Left lung (tissue), 10 donors: Measurements from ENCODE around the gene TRPT1. TPM values are rescaled to one million over a fixed set of nuclear protein-coding genes. Genes with fewer than 3 reads are reported as not detected.

Experiments used
- ATAC-seq: fragments of 200-7000 bp; cut with Tn5 transposase; one replicate; pipeline ENCODE4 v1.9.1; 2020; ENCODE audit warnings: moderate library complexity
- DNase-seq, 4 donors: peaks; one replicate each; pipeline ENCODE4 v3.0.0-alpha.2; 2013 to 2020
- H3K27ac ChIP-seq, 2 donors: fragments of 200-600 bp; sonication (generic) in 1 of 2; one replicate each; pipeline versions ENCODE4 v1.5.0 to v1.8.0; 2020 to 2021
- H3K27me3 ChIP-seq, 2 donors: fragments of 200-600 bp; sonication (generic) in 1 of 2; one replicate each; pipeline versions ENCODE4 v1.5.0 to v1.8.0; 2020 to 2021
- H3K36me3 ChIP-seq, 2 donors: fragments of 200-600 bp; sonication (generic) in 1 of 2; one replicate each; pipeline versions ENCODE4 v1.5.0 to v1.8.0; 2020 to 2021
- H3K4me1 ChIP-seq, 2 donors: fragments of 200-600 bp; one replicate each; pipeline ENCODE4 v1.8.0; 2021
- H3K4me3 ChIP-seq, 2 donors: fragments of 200-600 bp; sonication (generic) in 1 of 2; one replicate each; pipeline versions ENCODE4 v1.5.0 to v1.8.0; 2020 to 2021; ENCODE audit warnings: mild to moderate bottlenecking in 1 of 2
- H3K9me3 ChIP-seq, 2 donors: fragments of 200-600 bp; sonication (generic) in 1 of 2; one replicate each; pipeline versions ENCODE4 v1.5.0 to v1.8.0; 2020 to 2021
- intact Hi-C, 2 donors: fragments of 100-400 bp; cut with DNase I; formaldehyde crosslinking; loops; one replicate each; pipeline versions ENCODE4 v1.11.2 to v1.14.2; 2022
- polyA plus RNA-seq, 6 donors: library from polyadenylated mRNA; unstranded; fragments of 120-200 nt; gene quantifications; one replicate each; pipeline ENCODE4 v1.2.1, GENCODE V29; 2013; ENCODE audit not compliant: insufficient read length in 6 of 6
- total RNA-seq, 2 donors: library from RNA; stranded (reverse); fragmentation: NEBNext Ultra II Directional; extraction: Animal tissue kit (Norgen Biotek cat#: 25700); gene quantifications; one replicate each; pipeline ENCODE4 v1.2.1, GENCODE V29; 2021
- TF ChIP-seq, protein P1 (sequence below), 2 donors: fragments of 200-600 bp; sonication (generic) in 1 of 2; IDR thresholded peaks; one replicate each; pipeline versions ENCODE4 v1.5.0 to v1.8.0; 2021; ENCODE audit warnings: antibody characterized with exemption in 2 of 2
- donor health status: DM: no; HTN: yes; CAD: no.
- donor health status: DM: no; HTN: no; CAD: no.

TRPT1 gene
- total and polyA plus RNA-seq, 8 donors: 26.3 to 33.2 (median 28.2) TPM

DNA sequence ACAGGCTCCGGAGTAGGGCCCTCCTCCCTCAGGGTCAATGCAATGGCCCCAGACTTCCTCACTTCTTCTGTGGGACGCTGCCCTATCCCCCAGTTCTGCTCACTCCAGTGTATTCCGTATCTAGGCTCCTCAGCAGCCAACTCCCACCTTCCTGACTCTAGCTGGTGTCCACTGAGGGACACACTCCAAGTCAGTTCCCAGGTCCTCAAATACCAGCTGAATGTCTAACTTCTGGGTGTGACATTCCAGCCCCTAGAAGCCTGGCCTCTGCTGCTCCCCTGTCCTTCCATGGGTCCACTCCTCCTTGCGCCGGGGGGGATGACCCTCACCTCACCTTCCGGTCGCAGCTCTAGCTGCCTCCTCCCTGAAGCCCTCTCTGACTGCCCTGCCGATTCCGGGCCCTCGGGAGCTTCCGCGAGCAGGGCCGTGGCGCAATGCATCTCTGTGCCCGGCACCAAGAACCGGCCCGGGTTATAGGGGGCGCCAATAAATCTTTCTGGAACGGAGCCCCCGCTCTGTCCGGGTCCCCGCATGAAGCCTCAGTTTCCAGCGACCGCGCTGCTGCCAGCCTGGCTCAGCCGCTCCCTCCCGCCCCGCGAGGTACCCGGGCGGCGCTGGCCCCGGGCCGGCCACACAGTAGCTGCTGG, 43.0 kb upstream of the TRPT1 start:
- Histone ChIP-seq H3K27ac (peak overlapping the region; percentile 97 to 100), H3K9me3 (no peaks in the 10 kb centered on the region), H3K4me3 (peak overlapping the region; percentile 71 to 81), H3K36me3 (peaks cover 0 to 34% of the 10 kb centered on the region in 2 donors), H3K27me3 (no peaks in the 10 kb centered on the region), H3K4me1 (peaks cover 13 to 44% of the 10 kb centered on the region in 2 donors)
- TF ChIP-seq, protein P1, sequence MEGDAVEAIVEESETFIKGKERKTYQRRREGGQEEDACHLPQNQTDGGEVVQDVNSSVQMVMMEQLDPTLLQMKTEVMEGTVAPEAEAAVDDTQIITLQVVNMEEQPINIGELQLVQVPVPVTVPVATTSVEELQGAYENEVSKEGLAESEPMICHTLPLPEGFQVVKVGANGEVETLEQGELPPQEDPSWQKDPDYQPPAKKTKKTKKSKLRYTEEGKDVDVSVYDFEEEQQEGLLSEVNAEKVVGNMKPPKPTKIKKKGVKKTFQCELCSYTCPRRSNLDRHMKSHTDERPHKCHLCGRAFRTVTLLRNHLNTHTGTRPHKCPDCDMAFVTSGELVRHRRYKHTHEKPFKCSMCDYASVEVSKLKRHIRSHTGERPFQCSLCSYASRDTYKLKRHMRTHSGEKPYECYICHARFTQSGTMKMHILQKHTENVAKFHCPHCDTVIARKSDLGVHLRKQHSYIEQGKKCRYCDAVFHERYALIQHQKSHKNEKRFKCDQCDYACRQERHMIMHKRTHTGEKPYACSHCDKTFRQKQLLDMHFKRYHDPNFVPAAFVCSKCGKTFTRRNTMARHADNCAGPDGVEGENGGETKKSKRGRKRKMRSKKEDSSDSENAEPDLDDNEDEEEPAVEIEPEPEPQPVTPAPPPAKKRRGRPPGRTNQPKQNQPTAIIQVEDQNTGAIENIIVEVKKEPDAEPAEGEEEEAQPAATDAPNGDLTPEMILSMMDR (IDR thresholded peaks at IDR 0.05): no peak
- peak; percentile 14 for ATAC-seq
- DNase-seq: peak in 3 of 4 donors; percentile 30 to 90 (median 79)
- intact Hi-C loops: no loop called here

DNA sequence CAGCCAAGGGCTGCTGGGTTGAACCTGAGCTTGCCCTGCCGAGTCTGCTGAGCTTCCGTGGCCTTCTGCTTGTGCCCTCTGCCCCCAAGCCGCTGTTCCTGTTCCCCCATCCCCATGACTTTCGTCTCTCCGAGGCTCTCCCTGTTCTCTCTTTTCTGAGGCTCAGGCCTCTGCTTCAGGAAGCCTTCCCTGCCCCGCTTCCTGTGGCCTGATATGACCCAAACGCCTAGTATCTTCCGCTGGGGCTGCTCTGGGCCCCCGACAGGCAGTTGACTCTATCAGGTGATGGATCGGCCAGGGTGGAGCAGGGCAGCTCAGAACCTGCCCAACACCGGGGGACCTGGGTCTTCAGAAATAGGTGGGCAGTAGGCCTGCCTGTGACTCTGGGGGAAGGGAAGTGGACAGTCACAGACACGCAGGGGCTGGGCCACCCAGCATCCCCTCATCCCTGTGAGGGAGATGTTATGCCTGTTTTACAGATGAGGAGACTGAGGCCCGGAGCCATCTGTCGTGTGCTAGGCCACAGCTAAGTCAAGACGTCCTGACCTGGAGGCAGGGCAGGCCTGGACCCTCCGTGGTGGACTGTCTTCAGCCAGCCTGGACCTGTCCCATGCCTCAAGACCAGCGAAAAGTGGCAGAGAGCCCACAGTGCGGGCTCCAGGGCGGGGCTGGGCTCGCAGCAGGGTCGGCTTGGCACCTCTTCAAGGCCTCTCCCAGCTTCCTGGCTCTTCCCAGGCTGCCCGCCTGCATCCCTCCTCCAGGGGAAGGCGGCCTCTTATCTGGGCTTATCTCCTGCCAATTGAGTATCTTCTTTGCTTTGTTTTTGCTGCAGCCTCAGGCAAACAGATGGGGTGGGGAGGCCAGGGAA, 42.3 kb upstream of the TRPT1 start:
- peak overlapping the region; percentile 71 to 81 for H3K4me3 ChIP-seq
- intact Hi-C loops: no loop called here
- H3K27me3 ChIP-seq: no peaks in the 10 kb centered on the region
- no peaks in the 10 kb centered on the region for H3K9me3 ChIP-seq
- TF ChIP-seq, protein P1 (IDR thresholded peaks at IDR 0.05): no peak
- H3K36me3 ChIP-seq: peaks cover 0 to 42% of the 10 kb centered on the region in 2 donors
- H3K27ac ChIP-seq: peak overlapping the region; percentile 97 to 100
- peaks cover 13 to 44% of the 10 kb centered on the region in 2 donors for H3K4me1 ChIP-seq
- no peak for ATAC-seq
- peak in 3 of 4 donors; percentile 61 to 82 (median 66) for DNase-seq

DNA sequence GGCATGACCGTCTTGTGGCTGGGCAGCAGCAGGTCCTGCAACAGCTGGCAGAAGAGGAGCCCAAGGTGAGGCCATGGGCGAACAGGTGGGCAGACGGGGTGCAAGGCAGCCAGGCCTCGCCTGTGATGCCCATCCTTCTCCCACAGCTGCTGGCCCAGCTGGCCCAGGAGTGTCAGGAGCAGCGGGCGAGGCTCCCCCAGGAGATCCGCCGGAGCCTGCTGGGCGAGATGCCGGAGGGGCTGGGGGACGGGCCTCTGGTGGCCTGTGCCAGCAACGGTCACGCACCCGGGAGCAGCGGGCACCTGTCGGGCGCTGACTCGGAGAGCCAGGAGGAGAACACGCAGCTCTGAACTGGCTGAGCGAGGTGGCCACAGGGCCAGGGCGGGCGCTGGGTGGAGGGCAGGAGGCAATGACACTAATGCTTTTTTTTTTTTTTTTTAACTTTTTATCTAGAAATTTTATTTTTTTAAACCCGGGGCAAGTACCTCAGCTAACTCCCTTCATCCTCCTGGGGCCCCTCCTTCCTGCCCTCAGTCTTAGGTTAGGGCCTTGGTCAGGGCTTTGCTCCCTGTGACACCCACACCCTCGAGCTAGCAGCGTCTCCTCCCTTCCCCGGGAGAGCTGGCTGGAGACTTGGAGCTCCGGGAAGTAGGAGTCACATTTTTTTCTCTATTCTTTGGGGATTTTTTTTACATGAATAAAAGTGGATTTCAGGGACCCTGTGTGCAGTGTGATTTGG, 41.4 kb upstream of the TRPT1 start:
- Histone ChIP-seq H3K4me1 (peaks cover 13 to 35% of the 10 kb centered on the region in 2 donors), H3K4me3 (no peak overlapping the region), H3K27ac (peak overlapping the region; percentile 97 to 100), H3K27me3 (no peaks in the 10 kb centered on the region), H3K9me3 (no peaks in the 10 kb centered on the region), H3K36me3 (peaks cover 0 to 50% of the 10 kb centered on the region in 2 donors)
- ATAC-seq (no peak), DNase-seq (peak in 1 of 4 donors; percentile 85)
- intact Hi-C loops: no loop called here
- TF ChIP-seq, protein P1 (IDR thresholded peaks at IDR 0.05): no peak

DNA sequence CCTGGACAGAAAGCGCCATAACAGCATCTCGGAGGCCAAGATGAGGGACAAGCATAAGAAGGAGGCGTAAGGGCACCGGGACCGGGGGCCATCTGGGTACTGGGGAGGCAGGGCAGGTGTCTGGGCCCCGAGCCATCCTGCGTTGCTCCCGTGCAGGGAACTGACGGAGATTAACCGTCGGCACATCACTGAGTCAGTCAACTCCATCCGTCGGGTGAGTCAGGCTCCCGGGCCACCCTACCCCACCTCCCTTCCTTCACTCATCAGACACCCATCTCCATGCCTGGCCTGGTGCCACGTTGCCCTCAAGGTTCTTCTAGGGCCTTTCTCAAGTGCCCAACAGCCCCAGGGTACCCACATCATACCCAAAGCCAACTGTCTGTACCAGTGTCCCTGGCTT, 40.4 kb upstream of the TRPT1 start:
- TF ChIP-seq, protein P1 (IDR thresholded peaks at IDR 0.05): no peak
- H3K36me3 ChIP-seq: peaks cover 0 to 61% of the 10 kb centered on the region in 2 donors
- H3K4me3 ChIP-seq: no peak overlapping the region
- ATAC-seq: no peak
- no peaks in the 10 kb centered on the region for H3K27me3 ChIP-seq
- H3K9me3 ChIP-seq: no peaks in the 10 kb centered on the region
- intact Hi-C loops: no loop called here
- H3K4me1 ChIP-seq: peaks cover 9 to 25% of the 10 kb centered on the region in 2 donors
- H3K27ac ChIP-seq: no peak overlapping the region
- DNase-seq: peak in 1 of 4 donors; percentile 73
